Activated T-cell treated with anti-CD3 and anti-CD28 coated beads, Interleukin-2, amount 50 U/mL, for 48 hours (primary cell): ENCODE measurements around the gene NSFL1C.
"Not testable (repeated sequence)": the region's sequence is repeated elsewhere in the genome, so short reads cannot be mapped to it uniquely, and the experiment has no call there.

ENCODE experiments used
- DNase-seq, 2 experiments: peaks; one replicate each; pipeline ENCODE4 v3.0.0-alpha.2; 2020

The NSFL1C gene

DNA sequence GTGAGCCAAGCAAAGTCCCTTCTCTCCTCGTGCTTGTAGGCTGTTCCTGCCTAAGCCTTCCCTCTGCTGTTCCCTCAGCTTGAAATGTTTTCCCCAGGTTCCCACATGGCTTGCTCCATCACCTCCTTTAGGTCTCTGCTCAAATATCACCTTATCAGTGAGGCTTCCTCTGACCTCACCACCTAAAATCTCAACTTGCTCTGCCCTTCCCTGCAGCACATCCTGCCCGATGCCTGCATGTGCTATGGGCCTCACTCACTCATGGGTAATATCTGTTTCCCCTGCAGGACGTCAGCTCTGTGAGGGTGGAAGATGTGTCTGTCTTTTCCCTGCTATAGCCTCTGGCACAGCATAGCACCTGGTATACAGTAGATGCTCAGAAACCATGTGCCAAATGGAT is 43.9 kb downstream of the NSFL1C start:
- no peak for DNase-seq

- no peak for DNase-seq
Observed at GRCh38 chr20:1420066-1420465, 46.6 kb downstream of the NSFL1C start.

DNA sequence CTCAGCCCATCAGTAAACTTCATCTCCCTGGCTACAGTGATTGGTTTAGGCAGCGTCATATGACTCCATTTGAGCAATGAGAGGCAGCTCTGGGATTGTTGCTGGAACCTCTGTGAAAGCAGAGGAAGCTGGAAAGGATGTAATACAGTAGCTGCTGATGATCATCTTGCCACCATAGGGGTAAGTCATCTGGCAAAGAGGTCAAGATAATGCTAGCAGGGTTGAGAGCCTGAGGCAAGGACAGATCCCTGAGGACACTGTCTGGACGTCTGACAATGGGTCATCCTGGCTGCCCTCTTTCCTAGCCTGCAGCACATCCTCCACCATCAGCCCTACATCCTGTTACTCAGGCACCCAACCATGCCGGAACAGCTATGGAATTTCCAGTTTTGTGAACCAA is 48.3 kb downstream of the NSFL1C start:
- no peak for DNase-seq

GRCh38 chr20:1417790-1418189 is 48.9 kb downstream of the NSFL1C start:
- no peak for DNase-seq

DNA sequence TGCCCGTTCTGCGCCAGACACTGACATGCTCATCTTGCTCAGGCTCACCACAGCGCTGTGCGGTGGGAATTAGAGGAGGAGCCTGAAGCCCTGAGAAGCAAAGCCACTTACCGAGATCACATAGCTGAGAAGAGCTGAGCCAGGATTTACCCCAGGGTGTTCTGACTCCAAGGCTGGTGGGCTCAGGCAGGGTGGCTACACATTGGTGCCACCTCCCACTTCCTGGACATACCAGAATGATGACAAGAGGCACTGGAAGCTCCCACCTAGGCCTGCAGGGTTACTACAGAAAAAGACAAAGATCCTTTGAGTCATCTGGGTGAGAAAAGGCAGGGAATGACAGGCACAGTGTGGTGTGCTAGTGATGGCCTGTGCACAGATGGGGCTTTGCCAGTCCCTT is 49.4 kb downstream of the NSFL1C start:
- no peak for DNase-seq

GRCh38 chr20:1415667-1416468 is 50.8 kb downstream of the NSFL1C start:
- no peak for DNase-seq

- no peak for DNase-seq
Observed at GRCh38 chr20:1414982-1415381, 51.7 kb downstream of the NSFL1C start.

DNA sequence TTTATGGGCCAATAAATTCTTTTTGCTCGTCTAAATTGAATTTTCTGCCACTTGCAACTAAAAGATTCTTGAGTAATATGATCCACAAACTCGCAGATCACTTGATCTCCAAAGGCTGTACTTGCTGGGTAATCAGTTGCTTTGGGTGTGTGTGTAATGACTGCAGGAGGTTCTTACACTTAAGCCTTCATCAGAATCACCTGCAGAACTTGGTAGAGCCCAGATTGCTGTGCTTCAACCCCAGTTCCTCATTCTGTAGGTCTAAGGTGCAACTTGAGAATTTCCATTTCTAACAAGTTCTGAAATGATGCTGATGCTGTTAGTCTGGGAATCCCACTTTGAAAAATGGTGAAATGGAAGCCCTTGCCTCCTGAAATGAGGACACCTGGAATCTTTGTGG is 60.8 kb downstream of the NSFL1C start:
- no peak for DNase-seq

DNA sequence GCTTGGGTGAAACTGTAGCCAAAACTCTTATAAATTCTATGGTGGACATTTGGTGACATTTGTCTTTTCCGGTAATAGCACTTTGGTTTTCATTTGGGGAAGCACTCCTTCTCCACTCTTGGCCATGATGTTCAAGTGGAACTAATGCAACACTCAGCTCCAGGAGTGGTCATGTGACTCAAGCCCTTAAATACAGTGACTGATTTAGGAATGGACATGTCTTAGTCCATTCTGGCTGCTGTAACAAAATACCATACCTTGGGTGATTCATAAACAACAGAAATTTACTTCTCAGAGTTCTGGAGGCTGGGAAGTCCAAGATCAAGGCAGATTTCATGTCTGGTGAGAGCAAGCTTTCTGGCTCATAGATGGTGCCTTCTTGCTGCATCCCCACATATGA is 63.0 kb downstream of the NSFL1C start:
- no peak for DNase-seq

GRCh38 chr20:1402149-1402548 is 64.5 kb downstream of the NSFL1C start:
- no peak for DNase-seq

- no peak for DNase-seq
Observed at GRCh38 chr20:1401451-1401907, 65.2 kb downstream of the NSFL1C start.

DNA sequence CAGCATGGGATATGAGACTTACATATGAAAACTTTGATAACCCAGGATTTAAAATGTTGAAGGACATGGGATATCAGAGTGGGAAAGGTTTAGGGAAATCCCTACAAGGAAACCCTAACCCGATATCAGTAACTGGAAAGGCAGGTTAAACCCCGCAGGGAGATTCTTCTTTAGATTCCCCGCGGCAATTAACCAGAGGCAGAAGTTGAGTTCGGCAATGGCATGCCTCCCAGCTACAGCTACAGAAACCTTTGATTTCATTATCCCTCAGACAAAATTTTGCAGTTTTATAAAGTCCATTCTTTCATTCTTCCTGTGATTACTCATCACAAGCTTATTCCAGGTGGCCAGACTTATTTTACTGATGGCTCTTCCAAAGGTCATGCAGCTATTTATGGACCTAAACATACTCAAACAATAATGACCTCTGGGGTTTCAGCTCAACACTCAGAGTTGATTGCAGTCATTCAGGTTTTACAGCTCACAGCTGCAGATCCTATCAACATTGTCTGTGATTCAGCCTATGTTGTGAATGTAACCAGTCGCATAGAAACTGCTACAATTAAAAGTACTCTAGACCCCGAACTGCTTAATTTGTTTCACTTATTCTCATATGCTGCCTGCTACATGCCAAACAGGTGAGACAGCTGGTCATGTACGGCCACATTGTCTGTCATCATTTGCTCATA is 66.8 kb downstream of the NSFL1C start:
- DNase-seq: not testable (repeated sequence)

DNA sequence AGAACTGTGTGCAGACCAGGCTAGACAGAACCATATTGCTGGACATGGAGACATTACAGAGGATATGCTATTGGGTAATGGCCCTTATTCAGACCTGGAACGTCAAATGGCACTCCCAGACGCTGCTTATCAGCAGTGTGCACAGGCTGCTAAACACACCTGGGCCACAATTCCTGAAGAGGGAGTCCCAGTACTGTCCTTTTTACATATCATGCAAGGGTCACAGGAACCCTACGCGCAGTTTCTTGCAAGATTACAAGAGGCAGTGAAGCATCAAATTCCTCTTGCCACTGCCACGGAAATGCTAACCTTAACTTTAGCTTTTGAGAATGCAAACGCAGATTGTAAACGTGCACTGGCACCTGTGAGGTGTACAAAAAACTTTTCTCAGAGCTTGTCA is 68.5 kb downstream of the NSFL1C start:
- DNase-seq: not testable (repeated sequence)

GRCh38 chr20:1397710-1398109 is 68.9 kb downstream of the NSFL1C start:
- no peak for DNase-seq

DNA sequence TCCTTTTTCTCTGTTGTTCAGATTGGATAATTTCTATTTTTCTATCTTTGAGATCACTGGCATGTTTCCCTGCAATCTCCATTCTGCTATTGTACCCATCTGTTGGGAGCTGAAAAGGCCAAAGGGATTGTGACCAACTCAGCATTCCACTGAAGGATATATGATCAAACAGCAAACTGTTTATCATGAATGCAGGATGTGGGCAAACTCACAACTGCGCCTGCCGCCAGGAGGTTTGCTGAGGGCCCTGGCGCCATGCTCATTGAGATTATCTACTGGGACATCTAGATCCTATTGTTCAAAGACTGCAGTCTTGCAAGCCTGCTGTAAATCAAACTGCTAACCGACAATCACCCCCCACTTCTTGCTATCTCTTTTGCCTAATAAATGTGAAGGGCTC is 69.9 kb downstream of the NSFL1C start:
- no peak for DNase-seq

DNA sequence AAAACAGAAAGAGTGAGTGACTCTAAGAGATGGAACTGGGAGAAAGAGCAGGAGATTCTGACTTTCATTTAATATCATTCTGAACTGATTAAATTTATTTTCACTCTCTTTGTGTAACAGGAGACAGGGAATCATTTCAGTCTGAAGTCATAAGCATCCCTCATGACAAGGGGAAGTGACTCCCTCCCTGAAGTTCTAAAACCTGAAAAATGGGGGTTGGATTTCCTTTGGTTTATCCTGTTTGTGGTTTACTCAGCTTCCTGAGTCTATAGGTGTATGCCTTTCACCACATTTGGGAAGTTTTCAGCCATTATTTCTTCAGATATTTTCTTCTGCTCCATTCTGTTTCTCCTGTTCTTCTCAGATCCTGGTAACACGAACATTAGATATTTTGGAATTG is 70.4 kb downstream of the NSFL1C start:
- no peak for DNase-seq

- no peak for DNase-seq
Observed at GRCh38 chr20:1394686-1395085, 72.0 kb downstream of the NSFL1C start.

DNA sequence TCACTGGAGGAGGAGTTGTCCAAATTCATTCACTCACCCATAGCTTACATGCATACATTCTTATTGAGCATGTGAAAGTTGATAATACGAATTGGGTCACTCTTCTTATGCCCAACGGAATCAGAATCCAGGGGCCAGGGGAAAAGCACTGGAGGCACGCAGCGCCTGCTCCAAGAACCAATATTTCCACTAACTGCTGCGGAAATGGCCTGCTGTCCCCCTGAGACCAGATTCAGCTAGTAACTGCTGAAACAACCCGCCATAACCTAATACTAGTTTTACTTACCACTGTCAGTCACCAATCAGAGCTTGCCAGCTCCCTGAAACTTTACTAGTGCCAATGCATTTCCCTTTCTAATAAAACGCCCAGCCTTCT is 73.2 kb downstream of the NSFL1C start:
- DNase-seq: no peak

DNA sequence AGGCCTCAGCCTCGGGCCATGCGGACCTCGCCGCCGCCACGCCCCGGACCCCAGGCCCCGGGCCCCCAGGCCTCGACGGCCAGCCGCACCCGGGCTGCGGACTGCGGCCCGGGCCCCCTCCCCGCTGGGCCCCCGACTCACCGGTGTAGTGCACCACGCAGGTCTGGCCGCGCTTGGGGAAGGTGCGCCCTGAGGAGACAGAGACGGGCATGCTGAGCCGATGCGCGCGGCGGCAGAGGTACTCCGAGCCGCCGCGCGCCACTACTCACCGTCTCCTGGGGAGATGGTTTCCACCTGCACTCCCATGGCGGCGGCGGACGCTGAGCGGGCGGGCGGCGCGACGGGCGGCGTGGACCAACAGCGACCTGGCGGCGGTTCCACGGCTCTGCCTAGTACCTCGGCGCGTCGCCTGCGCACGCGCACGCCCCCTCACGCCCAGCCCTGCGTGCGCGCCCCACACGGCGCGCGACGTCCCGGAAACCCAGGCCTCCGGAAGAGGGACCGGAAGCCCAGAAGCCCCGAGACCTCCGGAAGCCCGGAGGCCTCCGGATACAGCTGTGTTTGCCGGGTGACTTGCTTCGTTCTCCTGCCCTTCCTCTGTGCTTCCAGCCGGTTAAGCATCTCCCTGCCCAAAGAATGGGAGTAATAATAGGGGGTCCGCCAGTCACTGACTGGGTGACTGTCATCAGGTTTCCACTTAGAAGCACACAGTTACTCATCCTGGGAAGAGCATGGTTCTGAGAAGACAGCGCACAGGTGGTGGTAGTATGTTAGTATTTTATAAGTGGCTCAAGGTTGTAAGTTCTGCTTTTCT is 73.7 kb downstream of the NSFL1C start, which contains the start of gene FKBP1A:
Gene FKBP1A, minus strand, starts transcription at position 362 of the 814 bp plus-strand sequence. Its CDS starts 56 bp downstream, at position 306.
- DNase-seq: peak; percentile 92 to 94

- peak in 1 of 2 experiments; percentile 37 for DNase-seq
Observed at GRCh38 chr20:1392443-1392692, 74.3 kb downstream of the NSFL1C start.
